Karpas-422 (cell line): ENCODE results near the gene TNNT3. TPM values are rescaled to one million over a fixed set of nuclear protein-coding genes. Genes with fewer than 3 reads are reported as not detected.

ENCODE experiments used
- DNase-seq: peaks from one replicate; pipeline ENCODE4 v3.0.0-alpha.2; 2015
- H2AFZ ChIP-seq: fragments of 200-600 bp; sonication (generic); 2 replicates; pipeline ENCODE4 v1.6.1; 2014; ENCODE audit warnings: antibody characterized with exemption, low read length, mixed read lengths
- H3K27ac ChIP-seq: fragments of 200-600 bp; sonication (generic); 2 replicates; pipeline ENCODE4 v1.5.1; 2014; ENCODE audit warnings: mild to moderate bottlenecking, low read length, moderate library complexity
- H3K27me3 ChIP-seq: fragments of 200-600 bp; sonication (generic); 2 replicates; pipeline ENCODE4 v1.6.1; 2014; ENCODE audit warnings: low read length, mixed read lengths
- H3K36me3 ChIP-seq: fragments of 200-600 bp; sonication (generic); 2 replicates; pipeline ENCODE4 v1.6.1; 2014; ENCODE audit warnings: low read length, mixed read lengths; ENCODE audit not compliant: insufficient read depth
- H3K4me1 ChIP-seq: fragments of 200-600 bp; sonication (generic); 2 replicates; pipeline ENCODE4 v1.6.1; 2014; ENCODE audit warnings: mild to moderate bottlenecking, low read length, mixed read lengths
- H3K4me2 ChIP-seq: fragments of 200-600 bp; sonication (generic); 2 replicates; pipeline ENCODE4 v1.6.1; 2014; ENCODE audit warnings: low read length, low read depth, mild to moderate bottlenecking; ENCODE audit not compliant: poor library complexity, severe bottlenecking
- H3K4me3 ChIP-seq: fragments of 200-600 bp; sonication (generic); 2 replicates; pipeline ENCODE4 v1.5.1; 2014; ENCODE audit warnings: mild to moderate bottlenecking, antibody characterized with exemption, low read length, mixed read lengths
- H3K79me2 ChIP-seq: fragments of 200-600 bp; sonication (generic); 2 replicates; pipeline ENCODE4 v1.6.1; 2014; ENCODE audit warnings: mild to moderate bottlenecking, low read length, mixed read lengths
- H3K9ac ChIP-seq: fragments of 200-600 bp; sonication (generic); 2 replicates; pipeline ENCODE4 v1.6.0; 2014; ENCODE audit warnings: low read length
- H3K9me2 ChIP-seq: fragments of 200-600 bp; sonication (generic), shearing (Covaris generic); replicated peaks from 2 replicates; pipeline ENCODE4 v1.6.0; 2014; ENCODE audit warnings: mild to moderate bottlenecking, low read length, moderate library complexity; ENCODE audit not compliant: insufficient read depth
- H3K9me3 ChIP-seq: fragments of 300-700, 200-600 bp; sonication (generic); 2 replicates; pipeline ENCODE4 v1.6.1; 2014; ENCODE audit warnings: low read length, mixed read lengths
- H4K20me1 ChIP-seq: fragments of 200-600 bp; sonication (generic); 2 replicates; pipeline ENCODE4 v1.6.1; 2014; ENCODE audit warnings: mild to moderate bottlenecking, antibody characterized with exemption, low read length, low read depth; ENCODE audit not compliant: insufficient read depth
- total RNA-seq: library from RNA; depleted of rRNA; stranded (reverse); fragments of >200 nt; shearing (Covaris generic); gene quantifications from 2 replicates; pipeline ENCODE4 v1.2.3, GENCODE V29; 2014; ENCODE audit warnings: low replicate concordance

TNNT3 gene
- total RNA-seq, 1 experiment from 2014 or later, result not detected

- no peaks in the 10 kb centered on the region for H3K9me3 ChIP-seq
- no peak overlapping the region for H3K9ac ChIP-seq
- H3K27me3 ChIP-seq, result no peaks in the 10 kb centered on the region
- no peak overlapping the region for H3K27ac ChIP-seq
- no peak for DNase-seq
- H3K36me3 ChIP-seq, result no peaks in the 10 kb centered on the region
- no peaks in the 10 kb centered on the region for H4K20me1 ChIP-seq
- no peaks in the 10 kb centered on the region for H3K4me1 ChIP-seq
- H3K9me2 ChIP-seq, result no peaks in the 10 kb centered on the region
- H3K79me2 ChIP-seq, result no peaks in the 10 kb centered on the region
- H3K4me2 ChIP-seq, result no peak overlapping the region
- no peak overlapping the region for H3K4me3 ChIP-seq
- H2AFZ ChIP-seq, result no peak overlapping the region
Observed at GRCh38 chr11:1892116-1892515, 27.4 kb upstream of the TNNT3 start.

DNA sequence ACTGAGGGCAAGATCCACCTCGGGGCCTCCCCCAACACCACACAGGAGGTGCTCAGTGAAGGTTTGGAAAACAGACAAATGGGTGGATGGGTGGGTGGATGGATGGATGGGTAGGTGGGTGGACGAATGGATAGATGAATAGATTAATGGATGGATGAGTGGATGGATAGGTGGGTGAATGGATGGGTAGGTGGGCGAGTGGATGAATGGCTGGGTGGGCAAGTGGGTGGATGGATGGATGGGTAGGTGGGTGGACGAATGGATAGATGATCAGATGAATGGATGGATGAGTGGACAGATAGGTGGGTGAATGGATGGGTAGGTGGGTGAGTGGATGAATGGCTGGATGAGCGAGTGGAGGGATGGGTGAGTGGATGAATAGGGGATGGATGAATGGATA, 26.9 kb upstream of the TNNT3 start:
- Histone ChIP-seq H3K27ac (no peak overlapping the region), H3K9me3 (no peaks in the 10 kb centered on the region), H3K79me2 (no peaks in the 10 kb centered on the region), H3K4me3 (no peak overlapping the region), H3K4me1 (no peaks in the 10 kb centered on the region), H4K20me1 (no peaks in the 10 kb centered on the region), H3K27me3 (no peaks in the 10 kb centered on the region), H3K9ac (no peak overlapping the region), H2AFZ (no peak overlapping the region), H3K9me2 (no peaks in the 10 kb centered on the region), H3K36me3 (no peaks in the 10 kb centered on the region), H3K4me2 (no peak overlapping the region)
- no peak for DNase-seq

DNA sequence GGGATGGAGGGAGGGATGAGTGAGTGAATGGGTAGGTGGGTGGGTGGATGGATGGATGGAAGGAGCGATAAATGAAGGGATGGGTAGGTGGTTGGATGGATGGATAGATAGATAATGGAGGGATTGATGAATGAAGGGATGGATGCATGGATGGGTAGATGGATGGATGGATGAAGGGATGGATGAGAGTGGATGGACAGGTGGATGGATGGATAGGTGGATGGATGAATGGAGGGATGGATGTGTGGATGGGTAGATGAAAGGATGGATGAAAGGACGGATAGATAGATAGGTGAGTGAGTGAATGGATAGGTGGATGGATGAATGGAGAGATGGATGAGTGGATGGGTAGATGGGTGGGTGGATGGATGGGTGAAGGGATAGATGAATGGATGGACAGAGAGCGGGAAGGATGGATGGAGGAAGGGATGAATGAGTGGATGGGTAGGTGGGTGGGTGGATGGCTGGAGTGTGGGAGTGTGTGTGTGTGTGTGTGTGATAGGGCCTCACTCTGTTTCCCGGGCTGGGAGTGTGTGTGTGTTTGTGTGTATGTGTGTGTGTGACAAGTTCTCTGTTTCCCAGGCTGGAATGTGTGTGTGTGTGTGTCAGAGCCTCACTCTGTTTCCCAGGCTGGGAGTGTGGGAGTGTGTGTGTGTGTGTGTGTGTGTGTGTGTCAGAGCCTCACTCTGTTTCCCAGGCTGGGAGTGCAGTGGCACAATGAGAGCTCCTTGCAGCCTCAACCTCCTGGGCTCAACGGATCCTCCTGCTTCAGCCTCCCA, 25.7 kb upstream of the TNNT3 start:
- DNase-seq, result no peak
- no peaks in the 10 kb centered on the region for H3K27me3 ChIP-seq
- H3K4me2 ChIP-seq, result no peak overlapping the region
- H3K9ac ChIP-seq, result no peak overlapping the region
- no peak overlapping the region for H3K27ac ChIP-seq
- no peaks in the 10 kb centered on the region for H4K20me1 ChIP-seq
- no peaks in the 10 kb centered on the region for H3K36me3 ChIP-seq
- no peak overlapping the region for H2AFZ ChIP-seq
- no peaks in the 10 kb centered on the region for H3K9me3 ChIP-seq
- no peak overlapping the region for H3K4me3 ChIP-seq
- H3K4me1 ChIP-seq, result no peaks in the 10 kb centered on the region
- H3K9me2 ChIP-seq, result no peaks in the 10 kb centered on the region
- H3K79me2 ChIP-seq, result no peaks in the 10 kb centered on the region

- Histone ChIP-seq H4K20me1 (no peaks in the 10 kb centered on the region), H3K4me1 (no peaks in the 10 kb centered on the region), H3K4me2 (no peak overlapping the region), H2AFZ (no peak overlapping the region), H3K9me3 (no peaks in the 10 kb centered on the region), H3K27ac (no peak overlapping the region), H3K36me3 (no peaks in the 10 kb centered on the region), H3K4me3 (no peak overlapping the region), H3K79me2 (no peaks in the 10 kb centered on the region), H3K9ac (no peak overlapping the region), H3K9me2 (no peaks in the 10 kb centered on the region), H3K27me3 (no peaks in the 10 kb centered on the region)
- no peak for DNase-seq
Observed at GRCh38 chr11:1894759-1895158, 24.7 kb upstream of the TNNT3 start.

GRCh38 chr11:1896468-1896867, 23.0 kb upstream of the TNNT3 start:
- Histone ChIP-seq H3K27ac (no peak overlapping the region), H3K4me3 (no peak overlapping the region), H3K9ac (no peak overlapping the region), H3K9me3 (no peaks in the 10 kb centered on the region), H3K4me2 (no peak overlapping the region), H2AFZ (no peak overlapping the region), H3K4me1 (no peaks in the 10 kb centered on the region), H4K20me1 (no peaks in the 10 kb centered on the region), H3K9me2 (no peaks in the 10 kb centered on the region), H3K27me3 (no peaks in the 10 kb centered on the region), H3K36me3 (no peaks in the 10 kb centered on the region), H3K79me2 (no peaks in the 10 kb centered on the region)
- no peak for DNase-seq

GRCh38 chr11:1896923-1897322, 22.6 kb upstream of the TNNT3 start:
- no peaks in the 10 kb centered on the region for H3K79me2 ChIP-seq
- no peak overlapping the region for H3K4me3 ChIP-seq
- no peaks in the 10 kb centered on the region for H3K9me2 ChIP-seq
- no peak overlapping the region for H3K27ac ChIP-seq
- no peaks in the 10 kb centered on the region for H3K9me3 ChIP-seq
- no peaks in the 10 kb centered on the region for H4K20me1 ChIP-seq
- no peak overlapping the region for H3K4me2 ChIP-seq
- H3K27me3 ChIP-seq, result no peaks in the 10 kb centered on the region
- H3K9ac ChIP-seq, result no peak overlapping the region
- H3K4me1 ChIP-seq, result no peaks in the 10 kb centered on the region
- no peak overlapping the region for H2AFZ ChIP-seq
- DNase-seq, result no peak
- H3K36me3 ChIP-seq, result no peaks in the 10 kb centered on the region

GRCh38 chr11:1899090-1899489, 20.4 kb upstream of the TNNT3 start:
- no peak for DNase-seq
- H3K27me3 ChIP-seq, result no peaks in the 10 kb centered on the region
- no peak overlapping the region for H3K9ac ChIP-seq
- H3K4me3 ChIP-seq, result no peak overlapping the region
- H3K4me2 ChIP-seq, result no peak overlapping the region
- no peak overlapping the region for H3K27ac ChIP-seq
- H3K9me3 ChIP-seq, result no peaks in the 10 kb centered on the region
- H4K20me1 ChIP-seq, result no peaks in the 10 kb centered on the region
- no peaks in the 10 kb centered on the region for H3K79me2 ChIP-seq
- no peak overlapping the region for H2AFZ ChIP-seq
- H3K4me1 ChIP-seq, result no peaks in the 10 kb centered on the region
- no peaks in the 10 kb centered on the region for H3K36me3 ChIP-seq
- H3K9me2 ChIP-seq, result no peaks in the 10 kb centered on the region

DNA sequence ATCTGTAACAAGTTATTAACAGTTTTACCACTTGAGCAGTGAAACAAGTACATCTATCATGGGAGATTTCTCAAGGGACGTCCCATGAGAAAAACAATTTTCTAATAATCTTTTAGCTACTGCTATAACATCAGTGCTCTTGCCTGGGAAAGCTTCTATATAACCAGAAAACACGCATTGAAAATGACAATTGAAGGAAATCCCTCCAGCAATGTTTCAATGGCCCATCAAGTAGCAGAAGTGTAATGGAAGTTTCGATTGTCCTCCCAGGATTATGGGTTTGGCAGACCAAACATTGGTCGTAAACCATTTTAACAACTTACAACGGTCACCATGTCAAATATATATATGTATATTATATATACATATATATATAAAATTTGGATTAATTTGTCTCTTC, 19.8 kb upstream of the TNNT3 start:
- Histone ChIP-seq H3K9me2 (no peaks in the 10 kb centered on the region), H3K4me1 (no peaks in the 10 kb centered on the region), H4K20me1 (no peaks in the 10 kb centered on the region), H3K27me3 (no peaks in the 10 kb centered on the region), H3K4me2 (no peak overlapping the region), H3K27ac (no peak overlapping the region), H3K79me2 (no peaks in the 10 kb centered on the region), H3K36me3 (no peaks in the 10 kb centered on the region), H3K9ac (no peak overlapping the region), H3K4me3 (no peak overlapping the region), H3K9me3 (no peaks in the 10 kb centered on the region), H2AFZ (no peak overlapping the region)
- no peak for DNase-seq
